Lower leg skin (tissue), 3 donors: Measurements from ENCODE around the gene WWC1.

Source experiments
- CTCF ChIP-seq, 3 donors: fragments of 450-650 bp; IDR thresholded peaks; one replicate each; pipeline ENCODE4 v1.5.1; 2016; ENCODE audit warnings: antibody characterized with exemption in 3 of 3, mild to moderate bottlenecking in 3 of 3, moderate library complexity in 2 of 3
- POLR2A ChIP-seq, 2 donors: fragments of 450-650 bp; IDR thresholded peaks; one replicate each; pipeline ENCODE4 v1.6.1; 2016 to 2017; ENCODE audit warnings: antibody characterized with exemption in 2 of 2, mild to moderate bottlenecking in 1 of 2, moderate library complexity in 1 of 2

- TF ChIP-seq POLR2A (IDR thresholded peaks at IDR 0.05) = no peak
- TF ChIP-seq CTCF (IDR thresholded peaks at IDR 0.05) = no peak
Observed at GRCh38 chr5:168332042-168332441, 40.6 kb downstream of the WWC1 start.
